ENCODE results near the gene SAXO1. TPM values are rescaled to one million over a fixed set of nuclear protein-coding genes. Genes with fewer than 3 reads are reported as not detected.

Gene SAXO1
- total RNA-seq, 1 experiment from 2014 or later: 0.20 TPM

DNA sequence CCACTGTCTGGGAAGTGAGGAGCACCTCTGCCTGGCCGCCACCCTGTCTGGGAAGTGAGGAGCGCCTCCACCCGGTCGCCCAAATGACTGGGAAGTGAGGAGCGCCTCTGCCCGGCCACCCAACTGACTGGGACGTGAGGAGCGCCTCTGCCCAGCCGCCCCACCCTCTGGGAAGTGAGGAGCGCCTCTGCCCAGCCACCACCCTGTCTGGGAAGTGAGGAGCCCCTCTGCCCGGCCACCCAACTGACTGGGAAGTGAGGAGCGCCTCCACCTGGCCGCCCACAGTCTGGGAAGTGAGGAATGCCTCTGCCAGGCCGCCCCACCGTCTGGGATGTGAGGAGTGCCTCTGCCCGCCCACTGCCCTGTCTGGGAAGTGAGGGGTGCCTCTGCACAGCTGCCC lies 32.9 kb downstream of the SAXO1 start:
- TF ChIP-seq, protein P1, sequence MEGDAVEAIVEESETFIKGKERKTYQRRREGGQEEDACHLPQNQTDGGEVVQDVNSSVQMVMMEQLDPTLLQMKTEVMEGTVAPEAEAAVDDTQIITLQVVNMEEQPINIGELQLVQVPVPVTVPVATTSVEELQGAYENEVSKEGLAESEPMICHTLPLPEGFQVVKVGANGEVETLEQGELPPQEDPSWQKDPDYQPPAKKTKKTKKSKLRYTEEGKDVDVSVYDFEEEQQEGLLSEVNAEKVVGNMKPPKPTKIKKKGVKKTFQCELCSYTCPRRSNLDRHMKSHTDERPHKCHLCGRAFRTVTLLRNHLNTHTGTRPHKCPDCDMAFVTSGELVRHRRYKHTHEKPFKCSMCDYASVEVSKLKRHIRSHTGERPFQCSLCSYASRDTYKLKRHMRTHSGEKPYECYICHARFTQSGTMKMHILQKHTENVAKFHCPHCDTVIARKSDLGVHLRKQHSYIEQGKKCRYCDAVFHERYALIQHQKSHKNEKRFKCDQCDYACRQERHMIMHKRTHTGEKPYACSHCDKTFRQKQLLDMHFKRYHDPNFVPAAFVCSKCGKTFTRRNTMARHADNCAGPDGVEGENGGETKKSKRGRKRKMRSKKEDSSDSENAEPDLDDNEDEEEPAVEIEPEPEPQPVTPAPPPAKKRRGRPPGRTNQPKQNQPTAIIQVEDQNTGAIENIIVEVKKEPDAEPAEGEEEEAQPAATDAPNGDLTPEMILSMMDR (IDR thresholded peaks at IDR 0.05; ENCODE audit: insufficient read depth in 1 of 2, low read depth in 1 of 2, low read length in 1 of 2, severe bottlenecking in 1 of 2, unreplicated experiment in 1 of 2): no peak
- BruUV-seq (replicated peaks): no TSS peak
- Mint-ChIP-seq H3K9me3 (ENCODE audit: unreplicated experiment) (peaks cover 11% of the 10 kb centered on the region), H3K27ac (ENCODE audit: unreplicated experiment) (no peak overlapping the region), H3K4me1 (ENCODE audit: low read depth, unreplicated experiment) (no peaks in the 10 kb centered on the region), H3K36me3 (ENCODE audit: insufficient read depth, unreplicated experiment) (no peaks in the 10 kb centered on the region), H3K4me3 (ENCODE audit: unreplicated experiment) (no peak overlapping the region), H3K27me3 (ENCODE audit: insufficient read depth, unreplicated experiment) (peaks cover 8% of the 10 kb centered on the region)
- ChIA-PET POLR2A (no interaction called here), CTCF (no interaction called here)
- H3K36me3 ChIP-seq (ENCODE audit: control insufficient read depth, insufficient read depth, low read length): no peaks in the 10 kb centered on the region
- intact Hi-C loops (cut with micrococcal nuclease; ENCODE audit: unreplicated experiment): no loop called here
- H3K4me3 ChIP-seq (ENCODE audit: low read depth, low read length): no peak overlapping the region
- no peak for DNase-seq
- no peaks in the 10 kb centered on the region for H3K9me3 ChIP-seq
- no peaks in the 10 kb centered on the region for H3K4me1 ChIP-seq
- H3K27me3 ChIP-seq (replicated peaks; ENCODE audit: control insufficient read depth, insufficient read depth, low read length): no peaks in the 10 kb centered on the region

DNA sequence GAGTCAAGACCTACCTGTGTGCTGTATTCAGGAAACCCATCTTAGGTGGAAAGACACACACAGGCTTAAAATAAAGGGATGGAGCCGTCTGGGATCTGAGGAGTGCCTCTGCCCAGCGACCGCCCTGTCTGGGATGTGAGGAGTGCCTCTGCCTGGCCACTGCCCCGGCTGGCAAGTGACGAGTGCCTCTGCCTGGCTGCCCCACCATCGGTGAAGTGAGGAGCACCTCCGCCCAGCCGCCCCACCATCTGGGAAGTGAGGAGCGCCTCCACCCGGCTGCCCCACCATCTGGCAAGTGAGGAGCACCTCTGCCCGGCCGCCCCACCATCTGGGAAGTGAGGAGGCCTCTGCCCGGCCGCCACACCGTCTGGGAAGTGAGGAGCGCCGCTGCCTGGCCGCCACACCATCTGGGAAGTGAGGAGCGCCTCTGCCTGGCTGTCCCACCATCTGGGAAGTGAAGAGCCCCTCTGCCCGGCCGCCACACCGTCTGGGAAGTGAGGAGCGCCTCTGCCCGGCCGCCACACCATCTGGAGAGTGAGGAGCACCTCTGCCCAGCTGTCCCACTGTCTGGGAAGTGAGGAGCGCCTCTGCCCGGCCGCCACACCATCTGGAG lies 33.7 kb downstream of the SAXO1 start:
- Histone ChIP-seq H3K27me3 (replicated peaks; ENCODE audit: control insufficient read depth, insufficient read depth, low read length) (no peaks in the 10 kb centered on the region), H3K4me3 (ENCODE audit: low read depth, low read length) (no peak overlapping the region), H3K4me1 (no peaks in the 10 kb centered on the region), H3K36me3 (ENCODE audit: control insufficient read depth, insufficient read depth, low read length) (no peaks in the 10 kb centered on the region), H3K9me3 (no peaks in the 10 kb centered on the region)
- Mint-ChIP-seq H3K4me3 (ENCODE audit: unreplicated experiment) (no peak overlapping the region), H3K27me3 (ENCODE audit: insufficient read depth, unreplicated experiment) (peaks cover 8% of the 10 kb centered on the region), H3K4me1 (ENCODE audit: low read depth, unreplicated experiment) (no peaks in the 10 kb centered on the region), H3K36me3 (ENCODE audit: insufficient read depth, unreplicated experiment) (no peaks in the 10 kb centered on the region), H3K27ac (ENCODE audit: unreplicated experiment) (no peak overlapping the region), H3K9me3 (ENCODE audit: unreplicated experiment) (peaks cover 11% of the 10 kb centered on the region)
- ChIA-PET CTCF (no interaction called here), POLR2A (no interaction called here)
- TF ChIP-seq, protein P1 (IDR thresholded peaks at IDR 0.05; ENCODE audit: insufficient read depth in 1 of 2, low read depth in 1 of 2, low read length in 1 of 2, severe bottlenecking in 1 of 2, unreplicated experiment in 1 of 2): no peak
- intact Hi-C loops (cut with micrococcal nuclease; ENCODE audit: unreplicated experiment): no loop called here
- no TSS peak for BruUV-seq (replicated peaks)
- DNase-seq: no peak

DNA sequence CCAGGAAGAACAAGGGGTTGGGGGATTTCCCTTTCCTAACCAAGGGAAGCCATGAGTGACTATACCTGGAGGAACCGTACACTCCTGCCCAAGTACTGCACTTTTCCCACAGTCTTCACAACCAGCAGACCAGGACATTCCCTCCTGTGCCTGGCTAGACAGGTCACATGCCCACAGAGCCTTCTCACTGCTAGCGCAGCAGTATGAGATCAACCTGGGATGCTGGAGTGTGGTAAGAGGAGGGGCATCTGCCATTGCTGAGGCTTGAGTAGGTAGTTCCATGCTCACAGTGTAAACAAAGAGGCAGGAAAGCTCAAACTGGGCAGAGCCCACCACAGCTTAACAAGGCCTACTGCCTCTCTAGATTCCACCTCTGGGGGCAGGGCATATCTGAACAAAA lies 35.9 kb downstream of the SAXO1 start:
- no peaks in the 10 kb centered on the region for H3K36me3 ChIP-seq (ENCODE audit: control insufficient read depth, insufficient read depth, low read length)
- BruUV-seq (replicated peaks): no TSS peak
- POLR2A ChIA-PET: no interaction called here

More for the DNA sequence above, 35.9 kb downstream of the SAXO1 start:
- Mint-ChIP-seq H3K4me1 (ENCODE audit: low read depth, unreplicated experiment) (no peaks in the 10 kb centered on the region), H3K9me3 (ENCODE audit: unreplicated experiment) (peaks cover 11% of the 10 kb centered on the region), H3K27me3 (ENCODE audit: insufficient read depth, unreplicated experiment) (peaks cover 8% of the 10 kb centered on the region), H3K4me3 (ENCODE audit: unreplicated experiment) (no peak overlapping the region), H3K27ac (ENCODE audit: unreplicated experiment) (no peak overlapping the region), H3K36me3 (ENCODE audit: insufficient read depth, unreplicated experiment) (no peaks in the 10 kb centered on the region)
- no peak for DNase-seq
- intact Hi-C loops (cut with micrococcal nuclease; ENCODE audit: unreplicated experiment): no loop called here
- Histone ChIP-seq H3K4me3 (ENCODE audit: low read depth, low read length) (no peak overlapping the region), H3K9me3 (no peaks in the 10 kb centered on the region), H3K27me3 (replicated peaks; ENCODE audit: control insufficient read depth, insufficient read depth, low read length) (no peaks in the 10 kb centered on the region), H3K4me1 (no peaks in the 10 kb centered on the region)
- CTCF ChIA-PET: no interaction called here
- TF ChIP-seq, protein P1 (IDR thresholded peaks at IDR 0.05; ENCODE audit: insufficient read depth in 1 of 2, low read depth in 1 of 2, low read length in 1 of 2, severe bottlenecking in 1 of 2, unreplicated experiment in 1 of 2): no peak

Measured in Caco-2 (cell line).